UCSD-AML1 (cell line): ENCODE measurements around the gene CHN1.
A peak's percentile ranks its signal among the peaks of the same experiment; 100 is the strongest.

Experiments
- DNase-seq: peaks from one replicate; lab custom pipeline; 2025; ENCODE audit not compliant: unreplicated experiment; lab: John Stamatoyannopoulos, UW

The CHN1 gene

DNA sequence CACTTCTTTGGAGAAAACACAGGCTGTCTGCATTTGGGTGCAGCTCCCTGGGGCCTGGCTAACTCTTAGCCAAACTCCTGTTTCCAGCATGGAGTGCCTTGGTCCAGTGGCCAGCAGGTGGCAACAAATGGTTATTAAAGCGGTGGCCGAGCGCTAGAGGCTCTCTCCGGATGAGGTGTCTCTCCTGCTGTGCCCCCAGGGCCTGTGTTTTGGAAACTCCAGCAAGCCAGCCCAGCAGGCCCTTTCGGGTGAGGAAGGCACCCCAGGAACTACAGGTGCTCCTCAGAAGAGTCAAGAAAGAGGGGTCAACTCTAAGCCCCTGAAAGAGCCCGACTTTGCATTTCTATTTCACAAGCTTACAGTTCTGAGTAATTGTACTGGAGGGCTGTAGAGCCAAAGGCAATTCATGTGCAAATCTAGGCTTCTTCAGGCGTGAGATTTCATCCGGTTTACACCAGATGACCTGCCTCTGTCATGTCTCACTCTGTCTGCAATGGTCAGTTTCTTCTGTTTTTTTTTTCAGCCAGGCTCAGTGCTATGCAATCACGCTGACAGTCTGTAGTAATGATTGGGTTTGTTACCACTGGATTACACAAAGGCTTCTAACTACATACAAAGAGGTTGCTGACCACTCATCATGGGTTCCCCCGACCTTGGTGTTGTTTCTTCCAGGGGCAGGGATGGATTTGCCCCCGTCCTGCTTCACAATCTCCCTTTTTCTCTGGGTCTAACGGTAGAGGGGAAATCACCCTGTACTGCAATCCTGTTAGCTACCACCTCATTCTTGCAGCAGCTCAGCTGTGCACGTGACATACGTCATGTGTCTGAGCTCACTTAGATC lies 233.3 kb downstream of the CHN1 start:
- peak; percentile 43 for DNase-seq

- no peak for DNase-seq
Observed at GRCh38 chr2:174771136-174771535, 234.0 kb downstream of the CHN1 start.

GRCh38 chr2:174768557-174768956 lies 236.6 kb downstream of the CHN1 start:
- DNase-seq, result no peak

GRCh38 chr2:174766271-174766670 lies 238.9 kb downstream of the CHN1 start:
- DNase-seq, result no peak

GRCh38 chr2:174765576-174765975 lies 239.6 kb downstream of the CHN1 start:
- no peak for DNase-seq

DNA sequence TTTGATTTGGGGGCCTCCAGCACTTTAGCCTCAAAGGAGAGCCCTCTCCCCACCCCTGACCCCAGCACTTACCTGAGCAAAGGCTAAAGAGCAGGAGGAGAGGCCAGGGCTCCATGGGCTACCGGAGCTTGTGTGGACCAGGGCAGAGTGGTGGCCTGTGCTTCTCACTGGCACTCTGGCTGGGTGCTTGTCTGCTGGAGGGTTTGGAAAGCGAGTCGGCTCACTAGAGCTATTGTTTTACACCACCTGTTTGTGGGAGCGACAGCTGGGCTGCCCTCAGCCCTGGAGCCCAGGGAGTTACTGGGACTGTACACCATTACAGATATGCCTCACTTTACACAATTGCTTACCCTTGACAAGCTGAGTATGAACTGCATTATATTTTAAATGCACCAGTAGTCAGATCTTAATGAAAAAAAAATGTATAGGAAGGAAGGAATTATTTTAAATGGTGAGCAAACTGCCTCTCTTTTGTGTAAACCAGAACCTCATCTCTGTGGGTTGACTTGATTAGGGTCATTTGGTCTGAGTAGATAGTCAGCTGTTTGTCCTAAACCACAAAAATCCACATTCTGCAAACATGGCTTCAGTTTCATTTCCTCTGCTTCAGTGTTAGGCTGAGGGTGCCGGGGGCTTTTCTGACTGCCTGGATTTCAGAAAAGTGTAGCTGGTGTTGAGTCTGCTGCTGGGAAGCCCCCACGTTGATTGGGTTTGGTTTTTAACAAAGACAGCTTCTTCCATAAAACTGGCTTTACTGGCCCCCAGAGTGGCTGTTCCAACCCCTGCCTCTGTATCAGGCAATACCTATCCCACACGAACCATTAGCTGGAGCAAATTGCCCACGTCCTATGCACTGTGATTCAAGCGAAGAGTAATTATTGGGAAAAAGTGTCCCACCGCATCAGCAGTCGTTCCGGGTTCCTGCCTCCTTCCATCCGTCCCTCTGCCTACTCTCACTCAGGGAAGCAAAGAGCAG lies 240.6 kb downstream of the CHN1 start, which contains the start of gene CHRNA1:
CHRNA1 (minus strand) TSS at position 193 of the 976 bp plus-strand sequence; CDS start at position 115, 78 bp downstream.
- DNase-seq, result no peak

DNA sequence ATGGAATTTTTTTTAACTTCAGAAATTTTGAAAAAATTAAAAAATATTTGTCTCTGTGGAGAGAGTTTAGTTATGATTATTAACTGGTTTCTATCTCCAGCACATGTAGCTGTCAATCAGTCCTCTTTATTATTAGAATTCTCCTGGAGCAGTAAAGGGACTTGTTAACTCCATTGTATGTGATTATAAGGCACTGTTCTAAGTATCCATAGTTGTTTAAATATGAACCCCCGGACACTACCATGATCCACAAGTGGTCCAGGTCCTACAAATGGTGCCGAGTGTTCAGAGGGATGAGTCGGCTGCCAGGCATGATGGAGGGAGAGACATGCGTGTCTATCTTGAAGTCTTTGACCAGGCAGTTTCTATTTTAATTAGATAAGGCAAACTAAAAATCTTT lies 241.4 kb downstream of the CHN1 start:
- no peak for DNase-seq

- DNase-seq, result no peak
Observed at GRCh38 chr2:174762464-174762863, 242.7 kb downstream of the CHN1 start.

DNA sequence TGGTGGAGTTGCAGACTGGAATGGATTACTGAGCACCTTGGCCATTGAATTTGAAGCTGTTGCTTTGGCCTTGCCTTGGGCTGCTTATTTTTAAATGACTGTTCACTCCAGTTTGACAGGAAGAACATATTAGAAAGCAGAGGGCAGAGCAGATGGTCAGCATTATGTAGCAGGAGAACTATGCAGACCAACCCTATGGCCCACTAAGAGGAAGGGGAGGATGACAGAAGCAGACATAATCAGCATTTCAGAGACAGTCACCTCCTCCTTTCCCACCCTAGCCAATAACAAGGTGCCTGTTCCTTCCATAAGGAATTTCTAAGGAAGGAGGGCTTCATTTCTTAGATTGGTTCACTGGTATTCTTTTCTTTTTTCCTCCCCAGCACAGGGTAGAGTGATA lies 243.3 kb downstream of the CHN1 start:
- DNase-seq, result no peak

GRCh38 chr2:174760845-174761473 lies 244.2 kb downstream of the CHN1 start:
- no peak for DNase-seq

DNA sequence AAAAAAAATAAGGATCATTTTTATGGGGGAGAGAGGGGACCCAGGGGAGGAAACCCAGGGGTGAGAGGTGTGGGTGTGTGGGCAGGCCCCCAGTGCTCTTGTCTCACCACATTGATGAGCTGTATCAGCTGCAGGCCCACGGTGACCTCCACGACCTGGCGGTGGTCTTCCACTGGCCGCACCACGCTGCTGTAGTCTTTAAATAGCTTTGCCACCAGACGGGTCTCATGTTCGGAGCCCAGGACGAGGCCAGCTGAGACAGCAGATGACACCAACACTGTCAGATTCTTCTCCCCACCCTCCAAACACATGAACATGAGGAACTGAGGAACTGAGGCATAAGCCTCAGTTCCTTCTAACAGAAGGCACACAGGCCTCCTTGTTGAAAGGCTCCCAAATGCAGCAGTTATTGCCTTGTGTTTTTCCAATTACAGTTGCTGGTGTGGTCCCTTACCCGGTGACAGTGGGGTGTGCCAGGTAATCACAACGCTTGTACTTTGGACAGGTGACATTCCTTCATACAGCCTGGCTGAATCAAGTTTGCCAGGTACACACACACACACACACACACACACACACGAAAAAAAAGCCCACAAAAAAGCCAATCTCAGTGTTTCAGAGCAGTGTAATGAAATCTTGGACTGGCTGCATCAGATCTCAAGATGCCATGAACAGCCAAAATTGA lies 245.7 kb downstream of the CHN1 start:
- no peak for DNase-seq

DNA sequence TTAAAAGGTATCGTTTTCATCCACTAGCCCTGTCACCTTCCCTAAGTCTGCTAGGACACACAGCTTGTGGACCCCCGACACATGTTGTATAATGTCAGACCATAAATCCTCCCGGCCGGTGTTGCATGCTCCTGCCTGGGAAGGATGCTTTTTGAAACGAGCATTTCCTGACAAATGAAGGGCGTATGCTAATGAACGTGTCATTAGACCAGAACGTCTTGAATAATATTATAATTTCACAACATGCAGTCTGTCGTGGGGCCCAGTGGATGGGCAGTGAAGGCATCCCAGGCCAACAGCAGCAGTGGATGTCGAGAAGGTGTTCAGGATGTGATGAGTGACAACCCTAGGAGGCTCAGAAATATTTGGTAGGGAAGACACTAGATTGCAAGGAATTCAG lies 248.4 kb downstream of the CHN1 start:
- no peak for DNase-seq

DNA sequence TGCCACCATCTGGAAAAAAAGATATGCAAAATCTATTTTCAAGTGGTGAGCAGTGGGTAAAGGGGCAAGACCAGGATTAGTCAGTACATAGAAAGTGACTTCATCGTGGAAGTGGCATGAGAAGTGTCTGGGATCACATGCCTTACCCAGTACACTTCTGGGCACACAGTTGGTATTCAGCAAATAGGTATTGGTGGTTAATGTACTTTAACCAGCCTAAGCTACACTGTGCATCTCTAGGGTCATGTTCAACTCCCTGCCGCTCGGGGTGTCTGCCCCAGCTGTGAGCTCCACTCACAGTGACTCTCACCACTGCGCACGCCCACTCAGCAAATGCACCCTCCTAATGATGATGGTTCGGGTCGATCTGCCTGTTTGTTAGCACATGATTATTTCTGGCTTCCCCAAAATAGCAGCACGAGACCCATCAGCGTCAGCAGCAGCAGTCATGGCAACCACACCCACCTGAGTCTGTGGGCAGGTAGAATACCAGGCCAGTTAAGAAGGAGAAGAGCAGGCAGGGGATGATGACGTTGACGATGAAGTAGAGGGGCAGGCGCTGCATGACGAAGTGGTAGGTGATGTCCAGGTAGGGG lies 252.0 kb downstream of the CHN1 start:
- no peak for DNase-seq

DNA sequence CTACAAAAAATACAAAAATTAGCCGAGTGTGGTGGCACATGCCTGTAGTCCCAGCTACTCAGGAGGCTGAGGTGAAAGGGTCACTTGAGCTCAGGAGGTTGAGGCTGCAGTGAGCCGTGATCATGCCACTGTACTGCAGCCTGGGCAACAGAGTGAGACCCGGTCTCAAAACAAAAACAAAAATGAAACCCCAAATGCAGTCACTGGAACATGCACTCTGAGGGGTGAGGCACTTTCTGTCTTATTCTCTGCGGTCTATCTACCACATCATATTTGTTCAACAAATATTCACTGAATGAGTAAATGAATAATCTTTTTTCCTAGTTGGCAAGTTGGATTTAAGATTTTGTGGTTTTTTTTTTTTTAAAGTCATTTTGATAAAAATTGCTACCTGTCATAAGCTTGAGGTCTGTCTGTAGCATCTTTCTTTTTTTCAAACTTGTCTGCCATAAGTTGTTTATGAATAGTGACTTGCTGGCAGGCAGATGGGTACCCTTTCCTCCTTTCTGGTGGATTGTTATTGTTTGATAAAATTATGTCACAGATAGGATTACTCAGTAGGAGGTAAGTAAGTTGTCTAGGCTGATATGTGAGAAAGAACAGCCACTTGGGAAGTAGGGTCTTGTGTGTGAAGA lies 252.7 kb downstream of the CHN1 start:
- DNase-seq, result no peak

GRCh38 chr2:174750923-174751441 lies 254.2 kb downstream of the CHN1 start:
- DNase-seq, result no peak

- no peak for DNase-seq
Observed at GRCh38 chr2:174749793-174750192, 255.4 kb downstream of the CHN1 start.

DNA sequence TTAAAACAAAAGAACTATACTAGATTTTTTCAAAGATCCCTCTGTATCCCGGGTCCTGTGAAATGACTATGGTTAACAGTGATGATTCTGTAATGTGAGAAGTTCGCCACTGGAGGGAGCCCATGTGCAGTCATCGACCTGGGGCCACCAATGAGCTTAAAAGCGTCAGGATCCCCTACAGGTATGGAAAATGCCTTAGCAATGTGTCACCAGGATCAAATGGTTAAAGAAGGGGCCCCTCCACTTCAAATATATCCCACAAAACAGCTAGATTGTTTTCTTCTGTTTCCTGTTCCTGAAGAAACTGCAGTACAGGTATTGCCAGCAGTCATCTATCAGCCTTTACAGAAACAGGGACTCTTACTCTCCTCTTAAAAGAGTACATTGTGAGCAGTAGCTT lies 256.2 kb downstream of the CHN1 start:
- DNase-seq, result peak; percentile 31
